ENCODE measurements around the gene RIT1. TPM values are rescaled to one million over a fixed set of nuclear protein-coding genes. Genes with fewer than 3 reads are reported as not detected.

RIT1 gene
- total RNA-seq, 6 donors from 2014 or later, result 26.3 to 67.1 (median 45.1) TPM

GRCh38 chr1:155873860-155874259 is 37.3 kb downstream of the RIT1 start:
- Histone ChIP-seq H3K27me3 (no peaks in the 10 kb centered on the region), H3K4me1 (no peaks in the 10 kb centered on the region), H3K27ac (no peak overlapping the region), H3K36me3 (peaks cover 0 to 3% (median 0%) of the 10 kb centered on the region in 4 donors), H3K4me3 (no peak overlapping the region), H3K9me3 (no peaks in the 10 kb centered on the region)
- ATAC-seq (ENCODE audit: low FRiP score in 2 of 2) (no peak), DNase-seq (no peak)
- no peak for TF ChIP-seq POLR2AphosphoS5 (IDR thresholded peaks at IDR 0.05)
- TF ChIP-seq, protein P1, sequence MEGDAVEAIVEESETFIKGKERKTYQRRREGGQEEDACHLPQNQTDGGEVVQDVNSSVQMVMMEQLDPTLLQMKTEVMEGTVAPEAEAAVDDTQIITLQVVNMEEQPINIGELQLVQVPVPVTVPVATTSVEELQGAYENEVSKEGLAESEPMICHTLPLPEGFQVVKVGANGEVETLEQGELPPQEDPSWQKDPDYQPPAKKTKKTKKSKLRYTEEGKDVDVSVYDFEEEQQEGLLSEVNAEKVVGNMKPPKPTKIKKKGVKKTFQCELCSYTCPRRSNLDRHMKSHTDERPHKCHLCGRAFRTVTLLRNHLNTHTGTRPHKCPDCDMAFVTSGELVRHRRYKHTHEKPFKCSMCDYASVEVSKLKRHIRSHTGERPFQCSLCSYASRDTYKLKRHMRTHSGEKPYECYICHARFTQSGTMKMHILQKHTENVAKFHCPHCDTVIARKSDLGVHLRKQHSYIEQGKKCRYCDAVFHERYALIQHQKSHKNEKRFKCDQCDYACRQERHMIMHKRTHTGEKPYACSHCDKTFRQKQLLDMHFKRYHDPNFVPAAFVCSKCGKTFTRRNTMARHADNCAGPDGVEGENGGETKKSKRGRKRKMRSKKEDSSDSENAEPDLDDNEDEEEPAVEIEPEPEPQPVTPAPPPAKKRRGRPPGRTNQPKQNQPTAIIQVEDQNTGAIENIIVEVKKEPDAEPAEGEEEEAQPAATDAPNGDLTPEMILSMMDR (IDR thresholded peaks at IDR 0.05), result no peak
- TF ChIP-seq EP300 (IDR thresholded peaks at IDR 0.05), result no peak
- TF ChIP-seq POLR2A (IDR thresholded peaks at IDR 0.05), result no peak
- 64 to 76% methylated on average over 9 of the region's 9 CpGs for WGBS, 2 donors

GRCh38 chr1:155872527-155872926 is 38.6 kb downstream of the RIT1 start:
- H3K36me3 ChIP-seq, result peaks cover 0 to 7% (median 0%) of the 10 kb centered on the region in 4 donors
- 94% methylated on average over 5 of the region's 5 CpGs for WGBS, 2 donors
- H3K4me1 ChIP-seq, result no peaks in the 10 kb centered on the region
- DNase-seq (no peak), ATAC-seq (ENCODE audit: low FRiP score in 2 of 2) (no peak)
- H3K9me3 ChIP-seq, result no peaks in the 10 kb centered on the region
- no peak overlapping the region for H3K4me3 ChIP-seq
- H3K27me3 ChIP-seq, result no peaks in the 10 kb centered on the region
- no peak overlapping the region for H3K27ac ChIP-seq
- no peak for TF ChIP-seq EP300 (IDR thresholded peaks at IDR 0.05)
- TF ChIP-seq POLR2A (IDR thresholded peaks at IDR 0.05), result no peak
- TF ChIP-seq, protein P1 (IDR thresholded peaks at IDR 0.05), result no peak
- no peak for TF ChIP-seq POLR2AphosphoS5 (IDR thresholded peaks at IDR 0.05)

DNA sequence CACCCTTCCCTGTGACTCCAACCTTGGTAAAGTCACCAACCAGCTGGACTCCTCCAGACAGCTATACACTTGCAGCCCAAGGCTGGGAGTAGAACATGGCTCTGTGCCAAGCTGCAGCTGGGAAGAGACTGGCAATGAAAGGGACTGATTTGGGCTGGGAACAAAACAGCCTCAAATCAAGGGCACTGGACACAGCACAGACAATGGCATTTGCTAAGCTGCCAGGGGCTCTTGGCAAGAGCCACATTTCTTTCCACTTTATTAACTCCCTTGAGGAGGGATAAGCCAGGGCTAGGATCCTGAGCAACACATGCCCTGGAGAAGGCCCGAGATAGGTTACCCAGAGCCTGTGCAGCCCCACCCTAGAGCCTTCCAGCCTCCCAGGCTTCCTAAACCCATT is 39.8 kb downstream of the RIT1 start:
- no peak overlapping the region for H3K27ac ChIP-seq
- DNase-seq (no peak), ATAC-seq (ENCODE audit: low FRiP score in 2 of 2) (no peak)
- peaks cover 0 to 7% (median 0%) of the 10 kb centered on the region in 4 donors for H3K36me3 ChIP-seq
- 78 to 89% methylated on average over 1 of the region's 1 CpG for WGBS, 2 donors
- H3K27me3 ChIP-seq, result no peaks in the 10 kb centered on the region
- TF ChIP-seq POLR2AphosphoS5 (IDR thresholded peaks at IDR 0.05) (no peak), EP300 (IDR thresholded peaks at IDR 0.05) (no peak), POLR2A (IDR thresholded peaks at IDR 0.05) (no peak)
- TF ChIP-seq, protein P1 (IDR thresholded peaks at IDR 0.05), result no peak
- H3K9me3 ChIP-seq, result no peaks in the 10 kb centered on the region
- H3K4me1 ChIP-seq, result no peaks in the 10 kb centered on the region
- H3K4me3 ChIP-seq, result no peak overlapping the region

DNA sequence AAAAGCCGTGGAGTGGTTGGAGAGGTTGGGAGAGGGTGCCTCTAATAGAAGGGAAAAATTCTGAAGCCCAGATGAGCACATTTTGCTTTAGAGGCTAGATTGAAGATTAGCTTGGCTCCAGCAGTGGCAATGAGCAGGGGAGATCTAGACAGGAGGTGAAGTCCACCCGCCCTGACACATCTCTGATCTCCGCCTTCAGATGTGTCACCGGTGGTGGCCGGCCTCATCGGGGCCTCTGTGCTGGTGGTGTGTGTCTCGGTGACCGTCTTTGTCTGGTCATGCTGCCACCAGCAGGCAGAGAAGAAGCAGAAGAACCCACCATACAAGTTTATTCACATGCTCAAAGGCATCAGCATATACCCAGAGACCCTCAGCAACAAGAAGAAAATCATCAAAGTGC is 43.4 kb downstream of the RIT1 start:
- 72 to 91% methylated on average over 1 to 8 of the region's 8 CpGs for WGBS, 2 donors
- Histone ChIP-seq H3K4me1 (no peaks in the 10 kb centered on the region), H3K9me3 (no peaks in the 10 kb centered on the region), H3K4me3 (no peak overlapping the region), H3K36me3 (peaks cover 0 to 4% (median 0%) of the 10 kb centered on the region in 4 donors), H3K27ac (no peak overlapping the region), H3K27me3 (no peaks in the 10 kb centered on the region)
- DNase-seq, result peak in 1 of 2 donors; percentile 63
- TF ChIP-seq POLR2AphosphoS5 (IDR thresholded peaks at IDR 0.05) (no peak), POLR2A (IDR thresholded peaks at IDR 0.05) (no peak), EP300 (IDR thresholded peaks at IDR 0.05) (no peak)
- TF ChIP-seq, protein P1 (IDR thresholded peaks at IDR 0.05), result no peak
- ATAC-seq (ENCODE audit: low FRiP score in 2 of 2), result peak in 1 of 2 donors; percentile 29

DNA sequence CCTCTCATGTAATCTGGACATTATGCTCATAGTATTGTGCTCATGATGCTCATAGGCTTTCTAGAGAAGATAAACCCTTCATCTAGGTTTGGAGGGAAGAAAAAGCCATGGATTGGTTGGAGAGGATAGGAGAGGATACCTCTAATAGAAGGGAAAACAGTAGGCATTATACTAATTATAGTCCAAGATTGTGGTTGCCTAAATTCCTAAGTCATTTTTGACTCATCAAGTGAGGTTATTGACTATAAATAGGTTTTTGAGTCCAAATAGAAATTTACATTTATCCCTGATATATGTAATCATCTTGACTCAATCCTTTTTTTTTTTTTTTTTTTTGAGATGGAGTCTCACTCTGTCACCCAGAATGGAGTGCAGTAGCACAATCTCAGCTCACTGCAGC is 46.8 kb downstream of the RIT1 start:
- Histone ChIP-seq H3K4me3 (no peak overlapping the region), H3K4me1 (peaks cover 5 to 15% (median 11%) of the 10 kb centered on the region in 4 donors), H3K9me3 (no peaks in the 10 kb centered on the region), H3K36me3 (peaks cover 0 to 4% (median 0%) of the 10 kb centered on the region in 4 donors), H3K27me3 (no peaks in the 10 kb centered on the region), H3K27ac (no peak overlapping the region)
- DNase-seq, result no peak
- ATAC-seq (ENCODE audit: low FRiP score in 2 of 2), result no peak
- TF ChIP-seq EP300 (IDR thresholded peaks at IDR 0.05), result no peak
- TF ChIP-seq, protein P1 (IDR thresholded peaks at IDR 0.05), result no peak
- TF ChIP-seq POLR2A (IDR thresholded peaks at IDR 0.05), result no peak
- no peak for TF ChIP-seq POLR2AphosphoS5 (IDR thresholded peaks at IDR 0.05)
